IMR-90 (cell line): ENCODE measurements around the gene GPR161. TPM values are rescaled to one million over a fixed set of nuclear protein-coding genes. Genes with fewer than 3 reads are reported as not detected.

Experiments
- ATAC-seq: fragments of 200-7000 bp; cut with Tn5 transposase; 2 replicates; pipeline ENCODE4 v1.9.1; 2020; ENCODE audit warnings: low read depth, mild to moderate bottlenecking, moderate library complexity
- BruUV-seq: library from RNA; stranded (reverse); fragments of 400-500 nt; replicated peaks from 2 replicates; lab custom pipeline; 2021; lab: Mats Ljungman, UMichigan
- CTCF ChIA-PET: fragments of 300-600 bp; formaldehyde crosslinking; extraction: SDS; loops from one replicate; lab custom pipeline; 2021; ENCODE audit warnings: antibody characterized with exemption; lab: Yijun Ruan, JAX
- POLR2A ChIA-PET: fragments of 300-600 bp; sonication (Branson Sonifier 250); formaldehyde crosslinking; loops from one replicate; lab custom pipeline; 2022; ENCODE audit warnings: antibody characterized with exemption; ENCODE audit not compliant: unreplicated experiment; lab: Charles Lee
- DNase-seq: peaks from one replicate; pipeline ENCODE4 v3.0.0; 2013
- H2AFZ ChIP-seq: replicated peaks from 2 replicates; pipeline ENCODE3; 2013; ENCODE audit warnings: low read length, mild to moderate bottlenecking; ENCODE audit not compliant: poor library complexity
- H2AK5ac ChIP-seq: 2 replicates; pipeline ENCODE4 v1.6.1; 2013; ENCODE audit warnings: low read depth, low read length, inconsistent platforms
- H2AK9ac ChIP-seq: replicated peaks from 2 replicates; pipeline ENCODE3; 2013; ENCODE audit warnings: mild to moderate bottlenecking, low read depth, low read length, moderate library complexity; ENCODE audit not compliant: poor library complexity
- H2BK120ac ChIP-seq: 2 replicates; pipeline ENCODE4 v1.6.1; 2013; ENCODE audit warnings: low read depth, low read length, inconsistent platforms
- H2BK15ac ChIP-seq: 3 replicates; pipeline ENCODE4 v1.6.1; 2013; ENCODE audit warnings: low read depth, low read length, inconsistent platforms
- H2BK20ac ChIP-seq: 2 replicates; pipeline ENCODE4 v1.6.1; 2013; ENCODE audit warnings: low read depth, mild to moderate bottlenecking, inconsistent platforms, low read length, moderate library complexity
- H2BK5ac ChIP-seq: 2 replicates; pipeline ENCODE4 v1.6.1; 2013; ENCODE audit warnings: mild to moderate bottlenecking, low read depth, low read length, inconsistent platforms; ENCODE audit not compliant: poor library complexity, severe bottlenecking
- H3K14ac ChIP-seq: replicated peaks from 2 replicates; pipeline ENCODE4 v1.6.1; 2013; ENCODE audit warnings: low read depth, low read length, inconsistent platforms
- H3K18ac ChIP-seq: 2 replicates; pipeline ENCODE4 v1.6.1; 2013; ENCODE audit warnings: low read depth, low read length, control low read depth
- H3K23ac ChIP-seq: 2 replicates; pipeline ENCODE4 v1.6.1; 2013; ENCODE audit warnings: low read depth, low read length, inconsistent platforms
- H3K27ac ChIP-seq: 2 replicates; pipeline ENCODE4 v1.5.1; 2013; ENCODE audit warnings: mild to moderate bottlenecking, control low read depth, low read length; ENCODE audit not compliant: insufficient read depth
- H3K27me3 ChIP-seq: 2 replicates; pipeline ENCODE4 v1.6.1; 2013; ENCODE audit warnings: low read length; ENCODE audit not compliant: control insufficient read depth, insufficient read depth
- H3K36me3 ChIP-seq: 2 replicates; pipeline ENCODE4 v1.6.1; 2013; ENCODE audit warnings: low read length, mixed read lengths; ENCODE audit not compliant: control insufficient read depth, insufficient read depth
- H3K4ac ChIP-seq: 2 replicates; pipeline ENCODE4 v1.6.1; 2013; ENCODE audit warnings: low read depth, low read length, inconsistent platforms
- H3K4me1 ChIP-seq: 2 replicates; pipeline ENCODE4 v1.6.1; 2013; ENCODE audit warnings: low read length, mixed read lengths; ENCODE audit not compliant: control insufficient read depth, insufficient read depth
- H3K4me2 ChIP-seq: 2 replicates; pipeline ENCODE4 v1.6.1; 2013; ENCODE audit warnings: low read depth, mild to moderate bottlenecking, control low read depth, low read length, moderate library complexity
- H3K4me3 ChIP-seq: 2 replicates; pipeline ENCODE4 v1.5.1; 2013; ENCODE audit warnings: low read depth, mild to moderate bottlenecking, control low read depth, low read length, moderate library complexity; ENCODE audit not compliant: insufficient read depth
- H3K56ac ChIP-seq: 2 replicates; pipeline ENCODE4 v1.6.1; 2013; ENCODE audit warnings: low read length, inconsistent platforms; ENCODE audit not compliant: insufficient read depth; ENCODE audit errors: extremely low read depth
- H3K79me1 ChIP-seq, 2 experiments: 2 replicates each; pipeline ENCODE4 v1.6.1; 2013; ENCODE audit warnings: low read length in 2 of 2, inconsistent platforms in 1 of 2, low read depth in 1 of 2
- H3K9ac ChIP-seq: 2 replicates; pipeline ENCODE4 v1.6.1; 2013; ENCODE audit warnings: low read depth, low read length, control low read depth
- H3K9me1 ChIP-seq: 2 replicates; pipeline ENCODE4 v1.6.1; 2013; ENCODE audit warnings: low read length, inconsistent platforms; ENCODE audit not compliant: insufficient read depth
- H3K9me3 ChIP-seq: 2 replicates; pipeline ENCODE4 v1.6.1; 2013; ENCODE audit warnings: low read length; ENCODE audit not compliant: control insufficient read depth, insufficient read depth
- H4K20me1 ChIP-seq: 2 replicates; pipeline ENCODE4 v1.6.1; 2013; ENCODE audit warnings: low read length, inconsistent platforms; ENCODE audit not compliant: insufficient read depth
- H4K5ac ChIP-seq: 2 replicates; pipeline ENCODE4 v1.6.1; 2013; ENCODE audit warnings: mild to moderate bottlenecking, low read depth, low read length, control low read depth
- H4K8ac ChIP-seq, 2 experiments: 2 replicates each; pipeline ENCODE4 v1.6.1; 2013; ENCODE audit warnings: low read depth in 2 of 2, low read length in 2 of 2, control low read depth in 1 of 2, inconsistent platforms in 1 of 2
- H4K91ac ChIP-seq: 2 replicates; pipeline ENCODE4 v1.6.1; 2013; ENCODE audit warnings: low read depth, low read length, inconsistent platforms; ENCODE audit not compliant: insufficient read depth
- ELK1 ChIP-seq: fragments of 150-350 bp; IDR thresholded peaks from 2 replicates; pipeline ENCODE4 v1.6.1; 2016; ENCODE audit warnings: low read depth, mild to moderate bottlenecking, low read length, moderate library complexity, borderline replicate concordance
- MXI1 ChIP-seq: IDR thresholded peaks from 2 replicates; pipeline ENCODE4 v1.6.1; 2012; ENCODE audit warnings: low read depth, mild to moderate bottlenecking, low read length, moderate library complexity, borderline replicate concordance
- POLR2A ChIP-seq: IDR thresholded peaks from 2 replicates; pipeline ENCODE4 v1.6.1; 2012; ENCODE audit warnings: mild to moderate bottlenecking, low read depth, low read length
- RAD21 ChIP-seq: IDR thresholded peaks from 2 replicates; pipeline ENCODE4 v1.6.1; 2012; ENCODE audit warnings: low read length, improper control_type of control experiment
- RFX5 ChIP-seq: IDR thresholded peaks from 2 replicates; pipeline ENCODE4 v1.8.0; 2012; ENCODE audit warnings: low read depth, mild to moderate bottlenecking, low read length, moderate library complexity
- SMC3 ChIP-seq: fragments of 150-350 bp; IDR thresholded peaks from 2 replicates; pipeline ENCODE4 v1.6.1; 2016; ENCODE audit warnings: low read depth, mild to moderate bottlenecking, antibody characterized with exemption, low read length, moderate library complexity
- USF2 ChIP-seq: fragments of 150-350 bp; IDR thresholded peaks from 2 replicates; pipeline ENCODE4 v1.6.1; 2017; ENCODE audit warnings: mild to moderate bottlenecking, antibody characterized with exemption, low read length, low read depth
- WGBS, 2 experiments: methylation state at CpG; one replicate each; pipeline versions ENCODE4 v1.1.5 to v1.1.7; 2013; ENCODE audit warnings: missing lambda C conversion rate in 2 of 2; ENCODE audit not compliant: insufficient read length in 1 of 2; ENCODE audit errors: extremely low coverage in 2 of 2; 5-methylcytosine and 5-hydroxymethylcytosine counted together
- dilution Hi-C: fragments of 300-500 bp; cut with HindIII; formaldehyde crosslinking; loops from one replicate; pipeline ENCODE4 v1.14.3; 2018; ENCODE audit warnings: low sequenced_read_pairs; ENCODE audit not compliant: unreplicated experiment
- in situ Hi-C: fragments of 300-500 bp; cut with MboI; formaldehyde crosslinking; loops from 3 replicates; pipeline ENCODE4 v1.14.3; 2019; ENCODE audit warnings: low sequenced_read_pairs, inconsistent platforms, mixed read lengths
- intact Hi-C: fragments of 100-400 bp; cut with micrococcal nuclease; formaldehyde crosslinking; loops from 2 replicates; pipeline ENCODE4 v1.10.0; 2022
- polyA plus RNA-seq, 3 experiments: library from polyadenylated mRNA; depleted of rRNA; stranded (reverse); fragments of >200 nt; gene quantifications; 2 replicates each; pipeline ENCODE4 v1.2.3, GENCODE V29; 2012; ENCODE audit warnings: low replicate concordance in 1 of 3
- total RNA-seq: library from RNA; depleted of rRNA; stranded (reverse); fragments of >200 nt; gene quantifications from 2 replicates; pipeline ENCODE4 v1.2.3, GENCODE V29; 2012

GPR161 gene
- total and polyA plus RNA-seq, 2 of the 4 experiments (the other 2 are of a cell fraction), result 12.5 to 13.3 TPM

GRCh38 chr1:168086438-168086837, 50.3 kb downstream of the GPR161 start:
- Histone ChIP-seq H2BK15ac (no peak overlapping the region), H4K20me1 (peaks cover 10% of the 10 kb centered on the region; the same call in 1 of the 2 replicates), H3K18ac (no peak overlapping the region), H3K4me3 (no peak overlapping the region), H3K56ac (no peak overlapping the region), H2AFZ (no peak overlapping the region), H2BK5ac (no peak overlapping the region), H3K9ac (no peak overlapping the region), H3K27me3 (no peaks in the 10 kb centered on the region), H3K23ac (no peak overlapping the region), H4K8ac (no peak overlapping the region), H3K27ac (no peak overlapping the region), H2BK20ac (no peak overlapping the region), H3K9me1 (peaks cover 23% of the 10 kb centered on the region), H3K9me3 (no peaks in the 10 kb centered on the region), H3K4ac (no peak overlapping the region), H2AK5ac (no peak overlapping the region), H3K14ac (no peak overlapping the region), H2AK9ac (no peak overlapping the region), H4K91ac (no peak overlapping the region), H3K79me1 (peaks cover 0 to 29% of the 10 kb centered on the region in 2 experiments; a peak in 2 of 4 replicates), H3K4me1 (peaks cover 9% of the 10 kb centered on the region), H3K36me3 (peaks cover 19% of the 10 kb centered on the region), H3K4me2 (no peak overlapping the region), H4K5ac (no peak overlapping the region), H2BK120ac (no peak overlapping the region)
- DNase-seq (no peak), ATAC-seq (no peak)
- WGBS, 2 experiments, result no CpG with 5 or more reads among the region's 2 CpGs
- ChIA-PET POLR2A (no interaction called here), CTCF (no interaction called here)
- in situ Hi-C loops (loop anchor here (10.0 kb wide), 1 partner anchor 372 kb away; no protein-coding TSS in a partner anchor), dilution Hi-C loops (no loop called here), intact Hi-C loops (no loop called here)
- no TSS peak for BruUV-seq
- TF ChIP-seq RFX5, result no peak
- TF ChIP-seq SMC3, result no peak
- no peak for TF ChIP-seq ELK1
- TF ChIP-seq USF2, result no peak
- no peak for TF ChIP-seq MXI1
- TF ChIP-seq RAD21, result no peak
- TF ChIP-seq POLR2A, result no peak
